Superior temporal gyrus (tissue), 1 donor: ENCODE measurements around the gene PTCH1.
A peak's percentile ranks its signal among the peaks of the same experiment; 100 is the strongest.

Experiments
- DNase-seq: peaks from one replicate; pipeline ENCODE4 v3.0.0-alpha.2; 2016; ENCODE audit errors: extremely low spot score

The PTCH1 gene

DNA sequence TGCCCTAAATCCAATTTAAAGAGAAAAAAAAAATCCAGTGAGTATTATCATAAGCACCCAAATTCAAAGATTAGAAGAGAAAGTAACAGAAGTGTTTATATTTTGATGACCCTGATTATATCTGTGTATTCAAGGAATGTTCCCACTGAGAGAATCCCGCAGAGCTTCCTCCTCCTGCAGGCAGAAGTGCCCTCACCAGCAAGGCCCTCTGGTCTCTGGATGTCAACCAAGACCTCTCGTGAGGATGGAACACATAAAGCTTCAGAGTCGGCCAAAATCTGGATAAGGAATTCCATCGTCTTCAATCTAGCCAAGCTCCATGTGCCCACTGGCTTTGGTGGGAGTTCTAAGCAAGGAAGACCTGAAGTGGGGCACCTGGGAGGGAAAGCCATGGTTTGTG is 18.1 kb downstream of the PTCH1 start:
- no peak for DNase-seq

DNA sequence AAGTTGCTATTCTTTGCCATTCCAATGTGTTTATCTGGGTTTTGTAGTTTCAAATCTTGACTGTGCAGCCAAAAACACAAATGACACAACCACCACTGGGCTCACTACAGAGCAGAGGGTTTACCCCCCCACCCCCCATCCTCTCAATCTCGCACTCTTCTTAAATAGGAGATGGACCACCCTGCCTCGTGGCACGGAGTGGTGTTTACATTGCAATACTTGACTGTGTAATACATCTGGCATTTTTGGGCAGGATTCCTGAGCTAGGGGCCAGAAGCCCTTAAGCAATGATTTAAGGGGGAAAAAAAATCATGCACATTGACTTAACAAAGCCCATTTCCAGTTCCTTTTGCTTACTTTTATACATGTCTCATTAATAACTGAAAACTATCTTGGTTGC is 19.0 kb downstream of the PTCH1 start:
- DNase-seq, result no peak

GRCh38 chr9:95496687-95497086 is 20.1 kb downstream of the PTCH1 start:
- DNase-seq, result no peak

- no peak for DNase-seq
These were observed 20.8 kb downstream of the PTCH1 start for GRCh38 chr9:95495961-95496360.

DNA sequence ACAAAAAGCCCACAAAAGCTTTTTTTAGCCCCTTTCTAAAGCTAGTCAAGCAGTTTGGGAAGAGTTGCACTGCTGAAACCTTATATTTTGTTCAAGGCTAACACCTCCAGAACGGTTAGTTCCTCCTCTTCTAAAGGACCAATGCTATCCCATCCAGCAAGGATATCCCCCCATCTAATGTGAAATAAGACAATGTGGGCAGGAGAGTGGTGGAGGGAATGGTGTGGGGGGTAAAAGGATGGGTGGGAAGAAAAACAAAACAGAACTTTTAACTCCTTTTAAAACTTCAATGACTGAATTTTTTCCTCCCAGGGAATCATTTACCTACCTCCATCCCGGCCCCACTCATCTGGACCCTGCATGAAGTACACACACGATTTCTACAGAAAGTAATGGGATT is 21.2 kb downstream of the PTCH1 start:
- DNase-seq, result no peak

GRCh38 chr9:95494416-95495371 is 22.1 kb downstream of the PTCH1 start:
- no peak for DNase-seq

DNA sequence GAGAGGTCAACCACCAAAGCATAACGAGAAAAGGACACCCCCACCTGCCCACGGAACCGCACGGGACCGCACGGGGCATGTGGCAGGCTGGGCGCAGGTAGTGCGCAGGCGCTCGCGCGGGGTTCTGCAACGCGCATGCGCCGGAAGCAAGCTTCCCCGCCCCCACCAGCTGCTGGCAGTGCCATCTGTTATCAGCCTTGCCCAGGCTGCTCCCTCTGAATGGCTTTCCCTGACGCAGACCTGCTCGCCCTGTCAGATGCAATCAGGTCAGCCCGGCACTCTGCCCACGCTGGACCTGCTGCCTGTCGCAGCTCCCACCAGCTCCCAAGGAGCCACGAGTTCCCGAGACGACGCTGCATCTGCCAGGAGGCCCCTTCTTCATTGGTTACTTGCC is 22.8 kb downstream of the PTCH1 start:
- DNase-seq, result peak; percentile 78

- DNase-seq, result no peak
These were observed 23.4 kb downstream of the PTCH1 start for GRCh38 chr9:95493402-95493801.

- no peak for DNase-seq
These were observed 25.0 kb downstream of the PTCH1 start for GRCh38 chr9:95491543-95492320.

- no peak for DNase-seq
These were observed 27.8 kb downstream of the PTCH1 start for GRCh38 chr9:95488954-95489353.

DNA sequence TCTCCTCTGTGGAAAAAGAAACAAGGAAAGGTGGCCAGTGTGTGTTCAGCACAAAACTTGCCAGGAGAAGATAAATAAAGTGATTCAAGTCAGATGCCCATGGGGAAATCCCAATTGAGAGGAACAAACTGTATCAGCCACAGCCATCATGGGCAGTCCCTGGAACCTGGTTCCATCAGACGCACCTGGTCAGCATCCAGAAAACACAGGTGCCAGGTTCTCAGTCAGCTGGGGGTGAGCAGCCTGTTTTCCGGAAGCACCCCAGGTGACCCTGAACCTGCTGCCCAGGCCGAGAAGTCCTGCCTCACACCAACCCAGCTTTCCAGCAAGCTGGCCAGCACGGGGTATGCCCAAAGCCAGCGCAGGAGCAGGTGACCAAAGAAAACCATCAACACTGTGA is 30.5 kb downstream of the PTCH1 start:
- no peak for DNase-seq

DNA sequence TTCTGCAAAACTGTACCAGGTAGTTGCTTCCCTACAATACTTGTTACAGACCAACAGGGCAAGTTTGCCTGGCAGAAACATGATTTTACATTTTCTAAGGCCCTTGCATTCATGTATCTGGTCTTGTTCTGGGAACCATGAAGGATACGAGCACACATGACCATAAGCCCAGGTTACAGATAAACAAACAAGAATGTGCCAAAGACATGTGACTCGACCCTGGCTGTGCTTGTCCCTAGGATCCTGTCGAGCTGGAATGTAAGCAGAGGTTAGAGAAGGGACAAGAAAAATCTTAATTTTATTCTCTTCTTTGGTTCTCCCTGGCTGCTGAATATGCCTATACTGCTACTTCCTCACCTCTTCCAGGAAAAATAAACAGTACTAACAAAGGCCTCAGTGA is 32.5 kb downstream of the PTCH1 start:
- DNase-seq, result no peak

- DNase-seq, result no peak
These were observed 33.3 kb downstream of the PTCH1 start for GRCh38 chr9:95483431-95483830.

DNA sequence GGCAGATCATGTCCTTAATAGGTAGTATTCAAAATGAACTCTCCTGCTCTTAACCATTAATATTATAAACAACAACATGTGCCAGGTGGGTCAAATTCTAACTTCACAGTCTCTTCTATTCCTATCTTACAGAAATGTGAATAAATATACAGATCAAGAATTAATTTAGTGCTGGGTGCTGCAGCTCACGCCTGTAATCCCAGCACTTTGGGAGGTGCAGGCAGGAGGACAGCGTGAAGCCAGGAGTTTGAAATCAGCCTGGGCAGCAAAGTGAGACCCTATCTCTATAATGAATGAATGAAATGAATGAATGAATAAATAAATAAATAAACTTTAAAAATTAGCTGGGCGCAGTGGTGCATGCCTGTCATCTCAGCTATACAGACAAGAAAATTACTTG is 34.1 kb downstream of the PTCH1 start:
- no peak for DNase-seq

DNA sequence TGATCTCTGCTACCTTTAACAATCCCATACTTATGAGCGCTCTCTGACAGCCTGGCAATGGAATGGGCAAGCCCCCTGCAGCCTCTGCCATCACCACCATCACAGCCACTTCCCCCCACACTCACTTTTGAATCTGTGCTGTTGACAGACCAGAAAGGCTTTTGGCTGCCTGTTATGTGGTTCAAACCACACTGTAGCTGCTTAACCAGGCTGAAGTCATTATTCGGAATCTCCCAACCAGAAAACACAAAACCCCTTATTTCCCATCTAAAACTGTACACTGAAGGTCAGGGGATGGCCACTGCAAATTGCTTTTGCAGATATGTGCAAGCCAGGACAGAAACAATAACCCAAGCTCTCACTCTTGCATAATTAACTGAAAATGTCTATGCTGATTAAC is 35.8 kb downstream of the PTCH1 start:
- DNase-seq, result no peak

GRCh38 chr9:95480346-95480745 is 36.4 kb downstream of the PTCH1 start:
- DNase-seq, result no peak

DNA sequence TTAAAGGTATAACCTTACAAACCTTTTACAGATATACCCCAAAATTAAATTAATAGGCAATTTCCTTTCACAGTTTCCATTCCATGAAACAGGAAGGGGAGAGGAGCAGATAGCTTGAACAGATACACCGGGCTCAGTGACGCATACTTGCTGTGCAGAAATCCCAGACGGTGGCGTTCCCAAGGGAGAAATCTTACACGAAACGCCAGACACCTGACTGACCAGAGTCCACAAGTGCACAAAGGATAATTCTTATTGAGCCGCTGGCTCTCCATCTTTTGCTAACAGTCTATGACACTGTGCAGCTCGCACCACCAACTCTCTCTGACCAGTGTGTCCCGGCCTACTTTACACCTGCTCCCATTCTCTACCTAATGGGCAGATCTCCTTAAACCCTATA is 37.4 kb downstream of the PTCH1 start:
- DNase-seq, result no peak

DNA sequence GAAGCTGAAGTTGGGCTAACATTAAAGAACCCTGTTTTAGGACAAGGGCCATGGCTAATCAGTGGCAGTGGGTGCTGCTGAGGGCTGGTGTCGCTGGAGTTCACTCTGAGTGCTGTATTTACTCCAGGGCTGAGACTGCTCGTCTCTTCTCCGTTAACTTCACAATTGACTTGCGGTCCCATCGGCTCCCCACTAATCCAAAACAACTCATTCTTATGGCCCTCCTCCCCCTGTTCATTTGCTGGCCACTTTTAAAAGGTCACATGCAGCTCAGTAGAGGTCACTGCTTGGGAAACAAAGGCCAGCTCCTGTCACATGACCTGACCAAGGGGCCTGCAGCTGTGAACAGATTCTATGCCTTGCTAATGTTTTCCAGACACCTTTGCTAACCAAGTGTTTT is 38.4 kb downstream of the PTCH1 start:
- peak; percentile 70 for DNase-seq

DNA sequence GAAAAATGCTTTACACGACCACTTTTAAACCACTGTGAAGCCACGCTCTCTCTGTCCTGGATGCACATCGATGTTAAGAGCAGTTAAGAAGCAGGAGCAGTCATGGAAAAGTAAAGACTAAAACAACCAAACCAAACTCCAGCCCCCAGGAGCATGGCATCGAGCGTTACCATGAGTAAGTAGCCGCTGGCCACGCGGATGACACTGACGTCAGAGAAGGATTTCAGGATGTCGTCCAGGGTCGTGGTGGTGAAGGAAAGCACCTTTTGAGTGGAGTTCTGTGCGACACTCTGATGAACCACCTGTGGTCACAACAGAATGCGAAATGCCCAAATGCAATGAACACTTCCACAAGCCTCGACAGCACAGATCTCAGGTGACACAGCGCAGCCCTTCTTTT is 38.9 kb downstream of the PTCH1 start:
- no peak for DNase-seq

- DNase-seq, result peak; percentile 90
These were observed 39.3 kb downstream of the PTCH1 start for GRCh38 chr9:95477441-95477840.

DNA sequence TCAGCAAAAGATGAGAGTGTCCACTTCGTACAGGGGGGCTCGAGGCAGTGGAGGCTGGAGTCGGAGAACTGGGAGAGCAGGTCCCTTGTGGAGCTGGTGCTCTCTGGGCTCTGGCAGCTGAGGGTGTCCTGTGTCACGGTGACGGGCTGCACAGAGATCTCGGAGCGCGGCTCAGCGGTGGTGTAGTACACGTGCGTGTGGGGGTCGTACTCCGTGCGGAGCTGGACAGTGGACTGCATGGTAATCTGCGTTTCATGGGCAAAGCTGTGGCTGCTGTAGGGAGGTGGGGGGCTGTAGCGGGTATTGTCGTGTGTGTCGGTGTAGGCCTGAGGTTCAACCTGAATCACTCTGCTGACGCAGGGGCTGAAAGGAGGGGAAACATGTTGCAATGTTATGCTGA is 48.0 kb downstream of the PTCH1 start:
- no peak for DNase-seq

DNA sequence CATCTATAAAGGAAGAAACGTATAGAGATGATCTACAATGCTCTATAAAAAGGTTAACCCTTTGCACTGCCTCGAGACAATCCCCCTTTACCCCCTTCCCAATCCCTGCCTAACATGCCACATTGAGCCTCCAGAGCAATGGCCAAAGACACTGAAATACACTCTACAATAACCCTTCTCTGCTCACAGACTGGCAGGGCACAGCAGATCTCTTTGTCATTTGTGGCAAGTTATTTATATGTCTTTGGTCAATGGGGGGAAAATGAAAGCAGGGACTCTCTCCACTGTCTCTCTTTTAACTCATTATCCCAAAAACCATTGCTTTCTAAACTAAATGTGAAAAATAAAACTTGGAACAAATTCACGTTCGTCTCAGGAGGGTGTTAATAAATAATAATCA is 51.7 kb downstream of the PTCH1 start:
- no peak for DNase-seq
